Ishikawa (cell line): Measurements from ENCODE around the gene TMX1.

Source experiments
- CREB1 ChIP-seq: IDR thresholded peaks from 2 replicates; pipeline ENCODE4 v1.6.1; 2012; ENCODE audit warnings: low read depth
- EGR1 ChIP-seq: IDR thresholded peaks from 2 replicates; pipeline ENCODE4 v1.6.1; 2012
- EP300 ChIP-seq: IDR thresholded peaks from 2 replicates; pipeline ENCODE4 v1.6.1; 2012; ENCODE audit warnings: borderline replicate concordance
- FOXM1 ChIP-seq: IDR thresholded peaks from 2 replicates; pipeline ENCODE4 v1.6.1; 2012; ENCODE audit warnings: low read depth, borderline replicate concordance
- NFIC ChIP-seq: IDR thresholded peaks from 2 replicates; pipeline ENCODE4 v1.6.1; 2012
- RAD21 ChIP-seq: IDR thresholded peaks from 2 replicates; pipeline ENCODE4 v1.6.1; 2012; ENCODE audit warnings: low read depth
- REST ChIP-seq: IDR thresholded peaks from 2 replicates; pipeline ENCODE4 v1.6.1; 2012; ENCODE audit warnings: low read depth, mild to moderate bottlenecking
- TAF1 ChIP-seq: IDR thresholded peaks from 2 replicates; pipeline ENCODE4 v1.6.1; 2012; ENCODE audit warnings: low read depth, mild to moderate bottlenecking
- TEAD4 ChIP-seq: IDR thresholded peaks from 2 replicates; pipeline ENCODE4 v1.6.1; 2012
- USF1 ChIP-seq: IDR thresholded peaks from 2 replicates; pipeline ENCODE4 v1.6.1; 2012
- YY1 ChIP-seq: IDR thresholded peaks from 2 replicates; pipeline ENCODE4 v1.6.1; 2012; ENCODE audit warnings: low read depth
- ZBTB7A ChIP-seq: IDR thresholded peaks from 2 replicates; pipeline ENCODE4 v1.6.1; 2012; ENCODE audit warnings: low read depth
- TF ChIP-seq, protein P1 (sequence below): IDR thresholded peaks from 2 replicates; pipeline ENCODE4 v1.6.1; 2012

GRCh38 chr14:51304438-51304837 is 64.4 kb downstream of the TMX1 start:
- TF ChIP-seq EP300 = no peak
- TF ChIP-seq CREB1 = no peak
- TF ChIP-seq, protein P1, sequence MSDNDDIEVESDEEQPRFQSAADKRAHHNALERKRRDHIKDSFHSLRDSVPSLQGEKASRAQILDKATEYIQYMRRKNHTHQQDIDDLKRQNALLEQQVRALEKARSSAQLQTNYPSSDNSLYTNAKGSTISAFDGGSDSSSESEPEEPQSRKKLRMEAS = no peak
- TF ChIP-seq REST = no peak
- TF ChIP-seq FOXM1 = no peak
- TF ChIP-seq YY1 = no peak
- no peak for TF ChIP-seq TEAD4
- TF ChIP-seq RAD21 = no peak
- TF ChIP-seq USF1 = no peak
- TF ChIP-seq TAF1 = no peak
- TF ChIP-seq ZBTB7A = no peak
- no peak for TF ChIP-seq NFIC
- TF ChIP-seq EGR1 = no peak
